WTC11 (cell line): ENCODE data around the gene CELF6. TPM values are rescaled to one million over a fixed set of nuclear protein-coding genes. Genes with fewer than 3 reads are reported as not detected.

ENCODE experiments used
- ATAC-seq: fragments of 200-7000 bp; cut with Tn5 transposase; 2 replicates; pipeline ENCODE4 v1.10.0; 2021; ENCODE audit warnings: mild to moderate bottlenecking, moderate library complexity
- CTCF ChIA-PET: fragments of 300-600 bp; sonication (Branson Sonifier 250); formaldehyde crosslinking; loops from one replicate; lab custom pipeline; 2021; ENCODE audit warnings: antibody characterized with exemption; lab: Charles Lee
- POLR2A ChIA-PET: fragments of 350-600 bp; sonication (Branson Sonifier 250); formaldehyde crosslinking; loops from one replicate; lab custom pipeline; 2021; ENCODE audit warnings: antibody characterized with exemption; lab: Charles Lee
- DNase-seq: peaks from one replicate; pipeline ENCODE4 v3.0.0; 2021; ENCODE audit warnings: low spot score
- H3K27ac Mint-ChIP-seq: 2 replicates; pipeline ENCODE4 v1.8.0; 2021; ENCODE audit warnings: mixed read lengths
- H3K27me3 Mint-ChIP-seq: 2 replicates; pipeline ENCODE4 v1.8.0; 2021; ENCODE audit warnings: low read depth, mild to moderate bottlenecking, moderate library complexity, mixed read lengths
- H3K36me3 Mint-ChIP-seq: 2 replicates; pipeline ENCODE4 v1.8.0; 2021; ENCODE audit warnings: mixed read lengths
- H3K4me1 Mint-ChIP-seq: 2 replicates; pipeline ENCODE4 v1.8.0; 2022; ENCODE audit warnings: mixed read lengths
- H3K4me3 Mint-ChIP-seq: 2 replicates; pipeline ENCODE4 v1.8.0; 2021; ENCODE audit warnings: mild to moderate bottlenecking, moderate library complexity, mixed read lengths
- H3K9me3 Mint-ChIP-seq: 2 replicates; pipeline ENCODE4 v1.8.0; 2021; ENCODE audit warnings: mixed read lengths
- CBFB ChIP-seq: sonication (generic); formaldehyde crosslinking; IDR thresholded peaks from 2 replicates; pipeline ENCODE4 v1.8.1; 2022; ENCODE audit warnings: mild to moderate bottlenecking, low read depth, missing genetic modification reagents
- CREB1 ChIP-seq: sonication (generic); formaldehyde crosslinking; IDR thresholded peaks from 2 replicates; pipeline ENCODE4 v1.8.0; 2023; ENCODE audit warnings: mild to moderate bottlenecking, missing genetic modification reagents
- ELF4 ChIP-seq: sonication (generic); formaldehyde crosslinking; IDR thresholded peaks from 2 replicates; pipeline ENCODE4 v1.8.1; 2022; ENCODE audit warnings: low read depth, mild to moderate bottlenecking, moderate library complexity, missing genetic modification reagents
- ETV6 ChIP-seq: sonication (generic); formaldehyde crosslinking; IDR thresholded peaks from 2 replicates; pipeline ENCODE4 v1.8.1; 2022; ENCODE audit warnings: mild to moderate bottlenecking, missing genetic modification reagents
- FOXJ3 ChIP-seq: sonication (generic); formaldehyde crosslinking; IDR thresholded peaks from 2 replicates; pipeline ENCODE4 v1.9.0; 2021; ENCODE audit warnings: missing genetic modification reagents, mild to moderate bottlenecking, borderline replicate concordance
- FOXK1 ChIP-seq: sonication (generic); formaldehyde crosslinking; IDR thresholded peaks from 2 replicates; pipeline ENCODE4 v1.8.0; 2022; ENCODE audit warnings: mild to moderate bottlenecking, moderate library complexity, missing genetic modification reagents
- JUN ChIP-seq: sonication (generic); formaldehyde crosslinking; IDR thresholded peaks from 2 replicates; pipeline ENCODE4 v1.8.0; 2023; ENCODE audit warnings: mild to moderate bottlenecking, missing genetic modification reagents
- KAT7 ChIP-seq: sonication (generic); formaldehyde crosslinking; IDR thresholded peaks from 2 replicates; pipeline ENCODE4 v1.8.1; 2023; ENCODE audit warnings: missing genetic modification reagents, mild to moderate bottlenecking, borderline replicate concordance
- MXD4 ChIP-seq: fragments of 250-450 bp; sonication (Bioruptor Pico); IDR thresholded peaks from 2 replicates; pipeline ENCODE4 v1.8.0; 2021; ENCODE audit warnings: mild to moderate bottlenecking, moderate library complexity, borderline replicate concordance
- NFYB ChIP-seq: sonication (generic); formaldehyde crosslinking; conservative IDR thresholded peaks from 2 replicates; pipeline ENCODE4 v1.8.0; 2022; ENCODE audit warnings: low read depth, missing genetic modification reagents
- NR1H2 ChIP-seq: sonication (generic); formaldehyde crosslinking; IDR thresholded peaks from 2 replicates; pipeline ENCODE4 v1.9.0; 2021; ENCODE audit warnings: mild to moderate bottlenecking, moderate library complexity, missing genetic modification reagents
- NR3C1 ChIP-seq: sonication (generic); formaldehyde crosslinking; conservative IDR thresholded peaks from 2 replicates; pipeline ENCODE4 v1.8.1; 2023; ENCODE audit warnings: low read depth, mild to moderate bottlenecking, missing genetic modification reagents
- RELA ChIP-seq: sonication (generic); formaldehyde crosslinking; IDR thresholded peaks from 2 replicates; pipeline ENCODE4 v1.8.1; 2022; ENCODE audit warnings: missing genetic modification reagents, mild to moderate bottlenecking, borderline replicate concordance
- SOX15 ChIP-seq: fragments of 250-450 bp; sonication (Bioruptor Pico); IDR thresholded peaks from 2 replicates; pipeline ENCODE4 v1.9.0; 2021; ENCODE audit warnings: mild to moderate bottlenecking
- TP53 ChIP-seq: sonication (generic); formaldehyde crosslinking; IDR thresholded peaks from 2 replicates; pipeline ENCODE4 v1.8.1; 2023; ENCODE audit warnings: mild to moderate bottlenecking, missing genetic modification reagents
- ZNF317 ChIP-seq: sonication (generic); formaldehyde crosslinking; IDR thresholded peaks from 2 replicates; pipeline ENCODE4 v1.8.1; 2023; ENCODE audit warnings: low read depth, mild to moderate bottlenecking, moderate library complexity, missing genetic modification reagents, borderline replicate concordance
- total RNA-seq: library from RNA; stranded (reverse); gene quantifications from 3 replicates; pipeline ENCODE4 v1.2.3, GENCODE V29; 2021
- TF ChIP-seq, protein P1 (sequence below): sonication (generic); formaldehyde crosslinking; IDR thresholded peaks from 2 replicates; pipeline ENCODE4 v1.8.1; 2023; ENCODE audit warnings: mild to moderate bottlenecking, missing genetic modification reagents, moderate library complexity
- TF ChIP-seq, protein P2 (sequence below): fragments of 250-450 bp; sonication (Bioruptor Pico); IDR thresholded peaks from 2 replicates; pipeline ENCODE4 v1.9.0; 2021; ENCODE audit warnings: mild to moderate bottlenecking
- TF ChIP-seq, protein P3 (sequence below): sonication (generic); formaldehyde crosslinking; IDR thresholded peaks from 2 replicates; pipeline ENCODE4 v1.8.0; 2022; ENCODE audit warnings: mild to moderate bottlenecking, missing genetic modification reagents
- TF ChIP-seq, protein P4 (sequence below): fragments of 250-450 bp; sonication (Bioruptor Pico); IDR thresholded peaks from 2 replicates; pipeline ENCODE4 v1.9.0; 2021; ENCODE audit warnings: mild to moderate bottlenecking
- TF ChIP-seq, protein P5 (sequence below): fragments of 250-450 bp; sonication (Bioruptor Pico); IDR thresholded peaks from 2 replicates; pipeline ENCODE4 v2.1.2; 2022; ENCODE audit warnings: mild to moderate bottlenecking, moderate library complexity
- TF ChIP-seq, protein P6 (sequence below): sonication (generic); formaldehyde crosslinking; IDR thresholded peaks from 2 replicates; pipeline ENCODE4 v1.8.0; 2022; ENCODE audit warnings: mild to moderate bottlenecking, missing genetic modification reagents
- TF ChIP-seq, protein P7 (sequence below): fragments of 250-450 bp; sonication (Bioruptor Pico); IDR thresholded peaks from 2 replicates; pipeline ENCODE4 v1.9.0; 2021; ENCODE audit warnings: moderate library complexity, mild to moderate bottlenecking, inconsistent platforms, borderline replicate concordance

Gene CELF6
- total RNA-seq, 1 experiment from 2014 or later, result not detected

- no peaks in the 10 kb centered on the region for H3K4me1 Mint-ChIP-seq
- DNase-seq (peak; percentile 59), ATAC-seq (peak; percentile 82)
- ChIA-PET CTCF (interaction anchor here (0.7 to 1.1 kb wide), 2 partner anchors 21 to 1932 kb away, joined by 5 to 6 read pairs; no protein-coding TSS in a partner anchor), POLR2A (no interaction called here)
- 0 out of 2 replicates have a peak overlapping the region, but pooled peaks have one; percentile 40 for H3K27ac Mint-ChIP-seq
- peaks cover 56% of the 10 kb centered on the region for H3K27me3 Mint-ChIP-seq
- H3K9me3 Mint-ChIP-seq, result no peaks in the 10 kb centered on the region
- no peaks in the 10 kb centered on the region for H3K36me3 Mint-ChIP-seq
- TF ChIP-seq KAT7 (CRISPR knock-in tag), result no peak
- TF ChIP-seq MXD4 (CRISPR knock-in tag), result no peak
- TF ChIP-seq SOX15 (CRISPR knock-in tag), result no peak
- no peak for TF ChIP-seq NFYB (CRISPR knock-in tag)
- TF ChIP-seq, protein P1, sequence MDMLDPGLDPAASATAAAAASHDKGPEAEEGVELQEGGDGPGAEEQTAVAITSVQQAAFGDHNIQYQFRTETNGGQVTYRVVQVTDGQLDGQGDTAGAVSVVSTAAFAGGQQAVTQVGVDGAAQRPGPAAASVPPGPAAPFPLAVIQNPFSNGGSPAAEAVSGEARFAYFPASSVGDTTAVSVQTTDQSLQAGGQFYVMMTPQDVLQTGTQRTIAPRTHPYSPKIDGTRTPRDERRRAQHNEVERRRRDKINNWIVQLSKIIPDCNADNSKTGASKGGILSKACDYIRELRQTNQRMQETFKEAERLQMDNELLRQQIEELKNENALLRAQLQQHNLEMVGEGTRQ, result no peak
- TF ChIP-seq ZNF317 (CRISPR knock-in tag), result no peak
- no peak for TF ChIP-seq TP53 (CRISPR knock-in tag)
- no peak for TF ChIP-seq JUN (CRISPR knock-in tag)
- no peak overlapping the region for H3K4me3 Mint-ChIP-seq
These were observed 13.7 kb downstream of the CELF6 start for GRCh38 chr15:72306211-72306785.

GRCh38 chr15:72304596-72304995 lies 15.4 kb downstream of the CELF6 start:
- ATAC-seq (no peak), DNase-seq (no peak)
- Mint-ChIP-seq H3K4me3 (no peak overlapping the region), H3K27me3 (peaks cover 43% of the 10 kb centered on the region), H3K4me1 (no peaks in the 10 kb centered on the region), H3K27ac (no peak overlapping the region)
- CTCF ChIA-PET, result interaction anchor here (0.6 kb wide), 1 partner anchor 8 kb away, joined by 3 read pairs; no protein-coding TSS in a partner anchor
- no peak for TF ChIP-seq ELF4 (CRISPR knock-in tag)
- no peak for TF ChIP-seq FOXJ3 (CRISPR knock-in tag)
- TF ChIP-seq FOXK1 (CRISPR knock-in tag), result no peak
- TF ChIP-seq, protein P2, sequence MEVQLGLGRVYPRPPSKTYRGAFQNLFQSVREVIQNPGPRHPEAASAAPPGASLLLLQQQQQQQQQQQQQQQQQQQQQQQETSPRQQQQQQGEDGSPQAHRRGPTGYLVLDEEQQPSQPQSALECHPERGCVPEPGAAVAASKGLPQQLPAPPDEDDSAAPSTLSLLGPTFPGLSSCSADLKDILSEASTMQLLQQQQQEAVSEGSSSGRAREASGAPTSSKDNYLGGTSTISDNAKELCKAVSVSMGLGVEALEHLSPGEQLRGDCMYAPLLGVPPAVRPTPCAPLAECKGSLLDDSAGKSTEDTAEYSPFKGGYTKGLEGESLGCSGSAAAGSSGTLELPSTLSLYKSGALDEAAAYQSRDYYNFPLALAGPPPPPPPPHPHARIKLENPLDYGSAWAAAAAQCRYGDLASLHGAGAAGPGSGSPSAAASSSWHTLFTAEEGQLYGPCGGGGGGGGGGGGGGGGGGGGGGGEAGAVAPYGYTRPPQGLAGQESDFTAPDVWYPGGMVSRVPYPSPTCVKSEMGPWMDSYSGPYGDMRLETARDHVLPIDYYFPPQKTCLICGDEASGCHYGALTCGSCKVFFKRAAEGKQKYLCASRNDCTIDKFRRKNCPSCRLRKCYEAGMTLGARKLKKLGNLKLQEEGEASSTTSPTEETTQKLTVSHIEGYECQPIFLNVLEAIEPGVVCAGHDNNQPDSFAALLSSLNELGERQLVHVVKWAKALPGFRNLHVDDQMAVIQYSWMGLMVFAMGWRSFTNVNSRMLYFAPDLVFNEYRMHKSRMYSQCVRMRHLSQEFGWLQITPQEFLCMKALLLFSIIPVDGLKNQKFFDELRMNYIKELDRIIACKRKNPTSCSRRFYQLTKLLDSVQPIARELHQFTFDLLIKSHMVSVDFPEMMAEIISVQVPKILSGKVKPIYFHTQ (CRISPR knock-in tag), result no peak
- no peak for TF ChIP-seq NR1H2
- TF ChIP-seq CREB1 (CRISPR knock-in tag), result no peak
- TF ChIP-seq, protein P3, sequence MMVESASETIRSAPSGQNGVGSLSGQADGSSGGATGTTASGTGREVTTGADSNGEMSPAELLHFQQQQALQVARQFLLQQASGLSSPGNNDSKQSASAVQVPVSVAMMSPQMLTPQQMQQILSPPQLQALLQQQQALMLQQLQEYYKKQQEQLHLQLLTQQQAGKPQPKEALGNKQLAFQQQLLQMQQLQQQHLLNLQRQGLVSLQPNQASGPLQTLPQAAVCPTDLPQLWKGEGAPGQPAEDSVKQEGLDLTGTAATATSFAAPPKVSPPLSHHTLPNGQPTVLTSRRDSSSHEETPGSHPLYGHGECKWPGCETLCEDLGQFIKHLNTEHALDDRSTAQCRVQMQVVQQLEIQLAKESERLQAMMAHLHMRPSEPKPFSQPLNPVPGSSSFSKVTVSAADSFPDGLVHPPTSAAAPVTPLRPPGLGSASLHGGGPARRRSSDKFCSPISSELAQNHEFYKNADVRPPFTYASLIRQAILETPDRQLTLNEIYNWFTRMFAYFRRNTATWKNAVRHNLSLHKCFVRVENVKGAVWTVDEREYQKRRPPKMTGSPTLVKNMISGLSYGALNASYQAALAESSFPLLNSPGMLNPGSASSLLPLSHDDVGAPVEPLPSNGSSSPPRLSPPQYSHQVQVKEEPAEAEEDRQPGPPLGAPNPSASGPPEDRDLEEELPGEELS (CRISPR knock-in tag), result no peak
- TF ChIP-seq RELA (CRISPR knock-in tag), result no peak
- TF ChIP-seq, protein P4, sequence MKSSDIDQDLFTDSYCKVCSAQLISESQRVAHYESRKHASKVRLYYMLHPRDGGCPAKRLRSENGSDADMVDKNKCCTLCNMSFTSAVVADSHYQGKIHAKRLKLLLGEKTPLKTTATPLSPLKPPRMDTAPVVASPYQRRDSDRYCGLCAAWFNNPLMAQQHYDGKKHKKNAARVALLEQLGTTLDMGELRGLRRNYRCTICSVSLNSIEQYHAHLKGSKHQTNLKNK (CRISPR knock-in tag), result no peak
- TF ChIP-seq, protein P5, sequence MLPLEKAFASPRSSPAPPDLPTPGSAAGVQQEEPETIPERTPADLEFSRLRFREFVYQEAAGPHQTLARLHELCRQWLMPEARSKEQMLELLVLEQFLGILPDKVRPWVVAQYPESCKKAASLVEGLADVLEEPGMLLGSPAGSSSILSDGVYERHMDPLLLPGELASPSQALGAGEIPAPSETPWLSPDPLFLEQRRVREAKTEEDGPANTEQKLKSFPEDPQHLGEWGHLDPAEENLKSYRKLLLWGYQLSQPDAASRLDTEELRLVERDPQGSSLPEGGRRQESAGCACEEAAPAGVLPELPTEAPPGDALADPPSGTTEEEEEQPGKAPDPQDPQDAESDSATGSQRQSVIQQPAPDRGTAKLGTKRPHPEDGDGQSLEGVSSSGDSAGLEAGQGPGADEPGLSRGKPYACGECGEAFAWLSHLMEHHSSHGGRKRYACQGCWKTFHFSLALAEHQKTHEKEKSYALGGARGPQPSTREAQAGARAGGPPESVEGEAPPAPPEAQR (CRISPR knock-in tag), result no peak
- TF ChIP-seq, protein P6, sequence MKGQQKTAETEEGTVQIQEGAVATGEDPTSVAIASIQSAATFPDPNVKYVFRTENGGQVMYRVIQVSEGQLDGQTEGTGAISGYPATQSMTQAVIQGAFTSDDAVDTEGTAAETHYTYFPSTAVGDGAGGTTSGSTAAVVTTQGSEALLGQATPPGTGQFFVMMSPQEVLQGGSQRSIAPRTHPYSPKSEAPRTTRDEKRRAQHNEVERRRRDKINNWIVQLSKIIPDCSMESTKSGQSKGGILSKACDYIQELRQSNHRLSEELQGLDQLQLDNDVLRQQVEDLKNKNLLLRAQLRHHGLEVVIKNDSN, result no peak
- TF ChIP-seq, protein P7, sequence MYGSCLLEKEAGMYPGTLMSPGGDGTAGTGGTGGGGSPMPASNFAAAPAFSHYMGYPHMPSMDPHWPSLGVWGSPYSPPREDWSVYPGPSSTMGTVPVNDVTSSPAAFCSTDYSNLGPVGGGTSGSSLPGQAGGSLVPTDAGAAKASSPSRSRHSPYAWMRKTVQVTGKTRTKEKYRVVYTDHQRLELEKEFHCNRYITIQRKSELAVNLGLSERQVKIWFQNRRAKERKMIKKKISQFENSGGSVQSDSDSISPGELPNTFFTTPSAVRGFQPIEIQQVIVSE (CRISPR knock-in tag), result no peak
- no peak for TF ChIP-seq NR3C1
- TF ChIP-seq CBFB (CRISPR knock-in tag), result no peak
- no peak for TF ChIP-seq ETV6 (CRISPR knock-in tag)
- TF ChIP-seq, all 79 proteins: peak for 0
- H3K9me3 Mint-ChIP-seq, result no peaks in the 10 kb centered on the region
- POLR2A ChIA-PET, result no interaction called here
- no peaks in the 10 kb centered on the region for H3K36me3 Mint-ChIP-seq
